ENCODE measurements around the gene MAPK10.

MAPK10 gene

GRCh38 chr4:86019906-86020305, 339.9 kb downstream of the MAPK10 start:
- no peak for FAIRE-seq
- DNase-seq (ENCODE audit: insufficient read length, low spot score), result no peak
- TF ChIP-seq CTCF (IDR thresholded peaks at IDR 0.05; ENCODE audit: insufficient read depth, missing control alignments), result no peak

DNA sequence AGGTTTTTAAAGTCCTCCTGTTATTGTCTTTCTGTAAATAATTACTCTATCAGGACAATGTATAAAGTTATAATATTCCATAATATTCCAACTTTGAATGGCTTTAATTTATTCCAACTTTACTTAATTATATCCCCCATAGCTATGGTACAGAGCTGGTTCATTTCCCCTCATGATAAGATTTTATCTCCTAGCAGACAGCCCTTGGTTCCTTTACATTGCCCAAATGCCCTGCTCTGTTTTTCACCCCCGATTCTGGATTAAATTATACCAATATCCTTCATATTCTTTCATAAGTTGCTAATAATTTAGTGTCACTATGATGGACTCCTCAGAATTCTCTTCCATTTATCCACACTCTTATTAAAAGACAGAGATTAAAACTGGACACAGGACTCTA, 340.5 kb downstream of the MAPK10 start:
- no peak for TF ChIP-seq CTCF (IDR thresholded peaks at IDR 0.05; ENCODE audit: insufficient read depth, missing control alignments)
- FAIRE-seq, result no peak
- no peak for DNase-seq (ENCODE audit: insufficient read length, low spot score)

DNA sequence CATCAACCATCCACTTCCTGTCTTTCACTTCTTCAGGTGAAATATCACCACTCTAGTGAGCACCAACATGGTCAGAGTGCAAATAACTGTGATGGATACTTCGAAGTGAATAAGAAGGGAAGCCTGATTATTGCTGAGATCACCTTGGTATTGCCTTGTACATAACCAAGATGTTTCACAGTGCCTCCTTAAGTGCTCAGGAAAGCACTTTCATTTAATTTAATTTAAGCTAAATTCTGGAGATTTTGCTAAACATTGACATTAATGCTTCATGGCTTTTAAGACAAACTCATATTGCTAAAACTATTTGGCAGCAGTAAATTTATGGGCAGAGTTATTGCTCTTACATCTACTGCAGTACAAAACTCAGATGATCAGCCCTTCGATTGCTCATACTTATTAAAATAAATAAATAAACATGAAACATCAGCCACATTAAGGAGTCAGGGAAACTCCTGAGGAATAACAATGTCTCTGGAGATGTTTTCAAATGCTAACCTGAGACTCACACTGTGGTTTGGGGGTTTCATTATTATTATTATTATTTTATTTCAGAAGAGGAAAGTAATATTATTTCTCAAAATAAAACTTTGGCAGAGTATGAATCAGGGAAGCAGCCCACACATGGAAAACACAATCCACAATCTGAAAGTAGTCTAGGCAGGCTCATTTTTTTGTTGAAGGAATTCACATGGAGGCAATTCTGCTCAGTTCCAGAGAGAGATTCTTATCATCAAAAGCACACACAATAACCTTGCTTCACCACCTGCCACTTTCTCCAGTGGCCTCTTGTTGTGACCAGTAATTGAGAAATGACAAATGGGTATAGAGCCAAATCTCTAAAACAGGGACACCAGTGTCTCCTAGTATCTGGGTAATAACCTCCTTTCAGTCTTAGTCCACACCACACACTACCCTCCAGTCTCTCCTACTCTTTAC, 344.2 kb downstream of the MAPK10 start:
- FAIRE-seq (no peak), DNase-seq (ENCODE audit: insufficient read length, low spot score) (no peak)
- TF ChIP-seq CTCF (IDR thresholded peaks at IDR 0.05; ENCODE audit: insufficient read depth, missing control alignments), result no peak

- no peak for FAIRE-seq
- DNase-seq (ENCODE audit: insufficient read length, low spot score), result no peak
- no peak for TF ChIP-seq CTCF (IDR thresholded peaks at IDR 0.05; ENCODE audit: insufficient read depth, missing control alignments)
Observed at GRCh38 chr4:86014599-86014998, 345.3 kb downstream of the MAPK10 start.

DNA sequence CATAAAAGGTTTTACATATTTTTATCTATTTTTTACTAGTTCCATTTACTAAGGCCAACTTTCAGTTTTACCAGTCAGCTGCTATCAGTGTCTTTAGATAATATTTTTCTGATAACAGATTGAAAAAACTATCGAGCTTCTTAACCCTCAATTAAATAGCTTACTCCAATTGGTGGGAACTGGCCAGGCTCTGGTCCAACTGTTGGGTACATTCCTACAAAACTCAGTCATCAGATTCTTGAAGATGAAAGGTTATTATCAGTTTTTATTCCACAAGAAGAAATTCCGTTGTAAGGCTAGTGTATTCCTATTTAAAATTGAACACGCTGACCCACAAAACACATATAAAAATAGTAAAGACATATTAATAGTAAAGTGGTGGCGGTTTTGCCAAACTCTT, 346.2 kb downstream of the MAPK10 start:
- FAIRE-seq, result no peak
- no peak for TF ChIP-seq CTCF (IDR thresholded peaks at IDR 0.05; ENCODE audit: insufficient read depth, missing control alignments)
- DNase-seq (ENCODE audit: insufficient read length, low spot score), result no peak

DNA sequence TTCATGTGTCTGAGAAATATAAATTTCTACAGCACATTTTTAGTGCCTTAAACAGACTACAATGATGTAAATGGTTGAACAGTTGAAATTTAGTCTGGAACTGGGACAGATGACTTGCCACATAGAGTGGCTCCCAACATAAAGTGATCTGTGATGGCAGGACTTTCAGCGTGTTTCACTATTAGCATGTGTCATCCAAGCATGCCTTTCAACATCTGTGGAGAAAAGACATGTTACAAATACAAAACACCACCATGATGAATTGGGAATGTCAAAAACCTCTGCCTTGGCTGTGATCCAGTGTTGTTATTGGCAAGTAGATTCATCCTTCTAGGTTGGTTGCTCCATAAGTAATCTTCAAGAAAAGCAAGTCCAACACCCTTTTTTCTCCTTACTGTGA, 348.7 kb downstream of the MAPK10 start:
- FAIRE-seq, result no peak
- TF ChIP-seq CTCF (IDR thresholded peaks at IDR 0.05; ENCODE audit: insufficient read depth, missing control alignments), result no peak
- no peak for DNase-seq (ENCODE audit: insufficient read length, low spot score)

DNA sequence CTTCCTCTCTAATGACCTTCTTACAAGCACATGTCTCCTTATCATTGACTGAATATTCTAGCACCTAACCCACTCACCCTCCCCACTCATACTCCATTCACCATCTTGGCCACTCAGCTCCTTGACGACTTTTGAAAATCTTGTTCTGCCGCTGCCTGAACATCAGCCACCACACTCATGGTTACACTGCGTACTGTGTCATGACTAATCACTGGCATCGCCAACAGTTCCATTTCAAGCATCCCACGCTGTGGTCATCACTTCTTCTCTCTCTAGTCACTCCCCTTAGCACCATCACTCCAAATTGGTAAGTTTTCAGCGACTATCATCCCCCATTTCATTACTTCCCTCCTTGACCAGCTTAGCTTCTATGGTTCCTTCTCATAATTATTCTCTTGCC, 352.8 kb downstream of the MAPK10 start:
- no peak for TF ChIP-seq CTCF (IDR thresholded peaks at IDR 0.05; ENCODE audit: insufficient read depth, missing control alignments)
- no peak for FAIRE-seq
- no peak for DNase-seq (ENCODE audit: insufficient read length, low spot score)

Data from D721Med (cell line).